GM18520 (cell line): Measurements from ENCODE around the gene IQSEC1.
"Not testable (repeated sequence)": the region's sequence is repeated elsewhere in the genome, so short reads cannot be mapped to it uniquely, and the experiment has no call there.

Source experiments
- ATAC-seq: cut with Tn5 transposase; IDR thresholded peaks from one replicate; pipeline ENCODE4 v1.9.1; 2021; ENCODE audit not compliant: unreplicated experiment

Gene IQSEC1

DNA sequence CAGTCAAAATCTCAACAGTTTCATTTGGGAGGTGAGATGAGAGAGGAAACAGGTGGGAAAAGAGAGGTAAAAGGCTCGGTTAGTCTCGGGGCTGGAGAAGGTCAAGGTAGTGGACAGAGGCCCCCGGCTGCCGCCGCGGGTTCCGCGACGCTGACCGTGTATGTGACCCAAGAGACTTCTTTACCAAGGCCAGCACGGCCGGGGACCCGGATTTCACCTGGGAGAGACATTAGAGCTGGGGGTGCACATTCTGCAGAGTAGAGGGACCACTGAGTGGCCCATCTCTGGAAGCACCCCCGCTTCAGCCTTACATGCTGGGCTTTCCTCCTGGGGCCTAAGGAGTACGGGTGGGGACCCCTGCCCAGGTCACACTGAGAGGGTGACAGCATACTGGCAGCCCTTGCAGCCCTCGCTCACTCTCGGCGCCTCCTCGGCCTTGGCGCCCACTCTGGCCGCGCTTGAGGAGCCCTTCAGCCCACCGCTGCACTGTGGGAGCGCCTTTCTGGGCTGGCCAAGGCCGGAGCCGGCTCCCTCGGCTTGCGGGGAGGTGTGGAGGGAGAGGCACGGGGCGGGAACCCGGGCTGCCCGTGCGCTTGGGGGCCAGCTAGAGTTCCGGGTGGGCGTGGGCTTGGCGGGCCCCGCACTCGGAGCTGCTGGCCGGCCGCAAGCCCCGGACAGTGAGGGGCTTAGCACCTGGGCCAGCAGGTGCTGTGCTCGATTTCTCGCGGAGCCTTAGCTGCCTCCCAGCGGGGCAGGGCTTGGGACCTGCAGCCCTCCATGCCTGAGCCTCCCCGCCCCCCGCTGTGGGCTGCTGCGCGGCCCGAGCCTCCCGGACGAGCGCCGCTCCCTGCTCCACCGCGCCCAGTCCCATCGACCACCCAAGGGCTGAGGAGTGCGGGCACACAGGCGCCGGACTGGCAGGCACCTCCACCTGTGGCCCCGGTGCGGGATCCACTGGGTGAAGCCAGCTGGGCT is 190.6 kb downstream of the IQSEC1 start:
- ATAC-seq = no peak

- not testable (repeated sequence) for ATAC-seq
Observed at GRCh38 chr3:12881858-12882257, 191.4 kb downstream of the IQSEC1 start.

DNA sequence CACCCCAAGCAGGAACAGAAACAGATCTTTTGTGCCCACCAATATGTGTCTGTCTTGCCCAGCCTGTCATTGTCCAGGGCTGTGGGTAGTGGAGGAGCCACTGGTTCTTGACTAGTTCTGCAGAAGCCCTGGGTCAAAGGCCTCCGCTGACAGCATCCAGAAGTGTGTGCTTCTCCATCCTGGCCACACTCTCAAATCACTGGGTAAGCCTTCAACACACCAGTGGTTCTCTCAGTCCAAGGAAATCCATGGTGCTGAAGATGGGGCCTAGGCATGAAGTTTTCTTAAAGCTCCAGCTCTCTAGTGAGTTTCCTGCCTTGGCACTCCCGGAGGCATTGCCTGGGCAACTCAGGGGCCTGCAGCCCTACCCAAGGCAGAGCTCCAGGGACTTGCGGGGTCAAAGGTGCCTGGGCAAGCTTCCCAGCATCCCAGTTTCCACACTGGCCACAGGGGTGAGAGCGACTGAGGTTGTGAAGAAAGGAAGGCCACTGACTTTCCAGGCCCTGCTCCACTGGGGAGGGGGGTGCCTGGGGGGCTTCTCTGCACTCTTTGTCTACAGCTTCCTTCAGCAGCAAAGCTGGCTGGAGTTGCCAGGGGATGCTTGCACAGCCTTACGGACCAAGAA is 193.9 kb downstream of the IQSEC1 start:
- ATAC-seq = no peak

DNA sequence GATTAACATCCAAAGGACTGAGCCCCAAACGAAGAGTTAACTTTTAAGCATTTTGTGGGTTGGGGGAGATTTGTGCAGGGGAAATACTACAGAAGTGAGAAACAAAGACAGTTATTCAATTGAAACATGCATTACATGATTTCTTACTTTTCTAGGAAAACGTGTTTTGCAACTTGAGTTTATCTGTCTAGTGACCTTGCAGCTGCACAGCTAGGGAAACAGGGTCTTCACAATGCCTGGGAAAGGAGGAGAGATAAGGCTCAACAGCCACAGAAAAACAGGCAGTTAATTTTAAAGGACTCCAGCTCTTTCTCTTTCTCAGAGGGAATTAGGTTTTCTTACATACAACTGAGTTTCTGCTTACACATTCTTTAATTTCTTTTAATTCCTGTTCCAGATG is 194.5 kb downstream of the IQSEC1 start:
- ATAC-seq = not testable (repeated sequence)

DNA sequence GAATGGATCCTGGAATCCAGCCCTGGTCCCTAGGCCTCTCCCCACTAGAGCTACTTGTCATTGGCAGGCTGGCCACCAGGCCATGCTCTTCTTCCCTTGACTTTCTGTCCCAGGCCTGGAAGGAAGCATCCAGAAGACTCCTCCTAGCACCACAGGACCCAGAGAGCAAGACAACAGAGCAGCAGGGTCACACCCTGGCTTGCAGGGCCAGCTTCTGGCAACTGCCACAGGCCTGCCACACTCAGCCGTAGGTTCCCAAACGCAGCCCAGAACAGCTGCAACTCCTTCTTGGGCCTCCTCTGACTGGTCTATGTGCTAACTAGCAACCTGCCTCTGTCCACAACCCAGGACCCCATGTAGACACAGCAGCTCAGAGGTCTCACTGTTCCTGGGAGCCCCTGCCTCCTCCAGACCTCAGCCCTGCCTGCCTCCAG is 195.1 kb downstream of the IQSEC1 start:
- ATAC-seq = no peak

- no peak for ATAC-seq
Observed at GRCh38 chr3:12877040-12877439, 196.2 kb downstream of the IQSEC1 start.

DNA sequence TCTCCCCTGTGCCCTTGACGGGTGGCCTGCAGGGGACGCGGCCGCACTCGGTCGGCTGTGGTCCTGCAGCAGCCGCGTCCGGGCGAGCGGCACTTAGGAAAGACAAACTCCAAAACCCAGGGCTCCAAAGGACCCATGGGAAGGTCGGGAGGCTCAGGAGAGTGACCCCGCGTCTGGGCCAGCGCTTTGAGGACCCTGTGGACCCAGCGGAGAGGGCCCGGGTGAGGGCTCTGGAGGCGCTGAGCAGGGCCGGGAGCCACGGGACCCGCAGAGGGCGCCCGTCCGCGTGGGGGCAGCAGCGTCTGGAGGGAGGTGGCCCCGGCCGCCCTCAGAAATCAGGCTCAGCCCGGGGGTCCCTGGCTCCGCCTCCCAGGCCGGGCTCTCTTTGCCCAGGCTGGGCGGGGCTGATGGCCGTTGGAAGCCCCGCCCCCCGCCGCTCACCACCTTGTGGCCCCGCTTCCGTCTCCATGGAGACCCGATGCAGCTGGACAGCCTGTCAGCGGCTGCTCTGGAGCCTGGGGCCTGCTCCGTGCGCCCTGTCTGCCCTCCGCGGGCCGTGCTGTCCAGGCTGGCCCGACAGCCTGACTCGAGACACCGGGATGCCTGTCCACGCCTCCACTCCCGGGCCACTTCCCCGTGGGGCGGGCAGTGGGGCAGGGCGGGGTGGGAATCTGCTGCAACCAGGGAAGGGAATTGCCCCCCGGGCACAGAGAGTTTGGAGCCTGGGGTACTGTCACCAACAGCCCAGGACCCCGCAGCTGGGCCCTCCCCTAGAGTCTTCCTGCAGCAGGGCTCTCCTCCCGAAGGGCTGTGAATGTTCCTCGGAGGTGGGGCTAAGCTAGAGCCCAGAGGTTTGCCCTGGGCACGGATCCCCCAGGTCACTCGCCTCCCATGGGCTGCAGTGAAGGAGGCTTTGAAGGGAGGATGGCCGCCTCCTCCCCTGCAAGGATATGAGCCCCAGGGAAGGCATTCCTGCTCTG is 197.1 kb downstream of the IQSEC1 start:
- ATAC-seq = no peak

DNA sequence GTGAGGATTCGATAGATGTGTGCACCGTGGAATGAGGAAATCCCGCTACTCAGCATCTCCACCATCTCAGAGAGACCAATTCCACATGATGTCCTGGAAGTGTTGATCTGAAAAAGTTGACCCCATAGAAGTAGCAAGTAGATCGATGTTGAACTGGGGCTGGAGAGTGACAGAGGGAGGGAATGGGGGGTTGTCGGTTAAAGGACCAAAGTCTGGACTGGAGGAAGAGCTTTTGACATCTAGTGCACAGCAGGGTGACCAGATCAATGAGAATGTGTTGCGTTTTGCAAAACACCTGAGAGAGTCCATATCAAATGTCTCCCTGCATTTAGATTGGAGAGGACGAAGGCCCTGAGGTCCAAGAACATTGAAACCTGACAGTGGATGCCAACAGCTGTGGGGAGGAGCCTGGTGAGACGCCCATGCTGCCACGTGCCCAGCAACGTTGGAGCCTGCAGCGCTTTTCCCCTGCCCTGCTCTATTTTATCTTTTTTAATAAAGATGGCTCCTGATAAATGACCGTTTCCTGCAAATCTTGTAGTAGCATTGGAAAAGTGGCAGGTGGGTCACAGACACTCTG is 201.7 kb downstream of the IQSEC1 start:
- no peak for ATAC-seq

DNA sequence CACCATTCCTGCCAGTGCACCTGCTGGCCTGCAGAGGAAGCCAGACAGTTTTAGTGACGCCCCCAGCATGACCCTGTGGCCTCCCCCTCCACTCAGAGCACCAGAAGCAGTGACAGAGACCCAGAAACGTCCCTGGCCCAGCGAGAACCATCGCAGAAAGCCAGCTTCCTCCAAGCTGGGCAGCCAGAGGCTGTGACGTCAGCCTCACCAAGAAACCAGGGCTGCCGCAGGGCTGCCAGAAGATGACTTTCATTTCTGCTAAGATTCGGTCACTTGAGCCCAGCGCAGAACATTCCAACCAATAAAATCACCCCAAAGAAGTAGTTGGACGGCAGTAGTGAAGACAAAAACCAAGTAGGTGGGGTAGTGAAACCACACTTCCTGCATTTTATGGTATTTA is 202.3 kb downstream of the IQSEC1 start:
- no peak for ATAC-seq

- no peak for ATAC-seq
Observed at GRCh38 chr3:12869035-12869621, 204.1 kb downstream of the IQSEC1 start.

GRCh38 chr3:12868039-12869034 is 204.9 kb downstream of the IQSEC1 start:
- no peak for ATAC-seq

DNA sequence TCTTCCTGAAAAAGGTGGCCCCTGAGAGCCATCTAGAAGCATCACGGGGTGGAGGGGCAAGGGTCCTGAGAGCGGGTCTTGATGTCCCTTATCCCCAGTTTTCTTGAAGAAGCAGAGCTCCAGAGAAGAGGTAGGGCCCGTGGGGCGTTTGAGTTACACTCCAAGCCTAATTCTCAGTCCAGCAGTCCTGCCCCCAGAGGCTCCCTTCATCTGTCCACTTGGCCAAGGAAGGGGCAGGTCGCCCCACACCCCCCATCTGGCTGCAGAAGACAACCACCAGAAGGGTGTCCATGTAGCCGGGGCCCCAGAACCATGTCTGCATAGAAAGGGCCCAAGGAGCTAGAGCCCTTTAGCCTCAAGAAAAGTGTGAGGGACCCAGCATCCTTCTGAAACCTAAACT is 206.4 kb downstream of the IQSEC1 start:
- ATAC-seq = no peak

DNA sequence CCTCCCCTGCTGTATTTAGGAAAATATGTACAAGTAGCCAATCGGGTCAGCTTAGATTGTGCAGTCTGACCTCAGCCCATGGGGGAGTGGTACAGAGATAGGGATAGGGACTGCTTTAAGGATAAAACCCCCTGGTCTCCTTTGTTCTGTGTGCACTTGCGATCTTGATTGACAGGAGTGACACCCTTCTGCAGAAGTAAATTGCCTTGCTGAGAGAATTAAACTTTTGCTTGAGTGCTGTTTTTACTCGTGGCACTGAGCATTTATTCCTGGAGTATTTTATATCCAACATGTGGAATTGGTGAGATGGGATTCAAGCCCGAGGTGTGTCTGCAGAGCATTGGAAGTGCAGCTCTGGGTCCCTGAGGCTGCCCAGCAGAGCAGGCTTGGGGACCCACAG is 208.0 kb downstream of the IQSEC1 start:
- no peak for ATAC-seq

DNA sequence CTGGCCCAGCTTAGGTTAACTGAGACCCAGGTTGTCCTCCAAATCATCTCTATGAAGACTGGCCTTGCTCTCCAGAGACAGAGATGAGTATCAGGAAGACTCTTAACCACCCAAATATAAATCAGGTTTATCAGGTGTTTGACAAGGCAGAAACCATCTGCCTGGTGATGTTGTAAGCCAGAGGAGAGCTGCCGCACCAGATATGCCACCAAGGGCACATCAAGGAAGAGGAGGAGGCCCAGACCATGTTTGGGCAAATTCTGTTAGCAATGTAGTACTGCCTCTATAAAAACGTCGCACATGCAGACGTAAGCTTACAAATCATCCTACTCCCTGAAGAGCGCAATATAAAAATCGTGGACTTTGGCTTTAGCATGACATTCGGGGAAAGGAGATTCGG is 210.8 kb downstream of the IQSEC1 start:
- no peak for ATAC-seq

GRCh38 chr3:12861611-12862010 is 211.6 kb downstream of the IQSEC1 start:
- ATAC-seq = no peak

DNA sequence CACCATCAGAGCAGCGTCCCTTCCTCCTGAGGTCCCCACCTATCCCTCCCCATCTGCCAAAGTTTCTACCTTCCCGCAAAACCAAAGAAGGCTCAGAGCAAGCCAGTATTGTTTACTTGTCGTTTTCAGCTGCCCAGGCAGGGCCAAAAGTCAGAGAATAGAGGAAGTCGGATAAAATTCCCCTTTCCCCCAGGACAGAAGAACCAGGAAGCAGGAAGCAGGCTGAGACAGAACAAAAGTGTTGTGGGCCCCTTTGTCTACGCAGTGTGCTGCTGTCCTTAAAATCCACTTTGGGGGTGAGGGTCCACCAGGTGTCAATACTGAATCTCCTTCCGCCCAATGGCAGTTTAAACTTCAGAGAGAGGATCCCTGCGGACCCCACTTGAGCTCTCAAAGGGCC is 213.4 kb downstream of the IQSEC1 start:
- ATAC-seq = no peak

DNA sequence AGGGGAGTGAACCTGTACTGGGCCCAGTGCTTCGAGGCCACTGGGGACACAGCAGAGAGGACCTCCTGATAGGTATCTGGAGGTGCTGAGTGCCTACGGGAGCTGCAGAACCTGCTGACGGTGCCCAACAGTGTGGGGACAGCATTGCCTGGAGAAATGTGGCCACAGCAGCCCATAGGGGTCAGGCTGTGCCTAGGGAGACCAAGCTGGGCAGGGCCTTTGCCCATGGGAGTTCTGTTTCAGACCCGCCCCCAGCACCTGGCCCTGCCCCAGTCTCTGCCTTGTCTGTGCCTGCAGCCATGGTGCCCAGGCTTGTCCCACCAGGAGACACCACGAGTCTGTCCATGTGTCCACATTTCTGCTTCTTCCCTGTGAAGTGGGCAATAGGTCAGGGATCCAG is 216.6 kb downstream of the IQSEC1 start:
- no peak for ATAC-seq

GRCh38 chr3:12854565-12854964 is 218.7 kb downstream of the IQSEC1 start:
- ATAC-seq = no peak

- not testable (repeated sequence) for ATAC-seq
Observed at GRCh38 chr3:12853847-12854246, 219.4 kb downstream of the IQSEC1 start.
